Suprapubic skin (tissue), 3 donors: ENCODE data around the gene NDUFV3.
"Not testable (repeated sequence)": the region's sequence is repeated elsewhere in the genome, so short reads cannot be mapped to it uniquely, and the experiment has no call there.

Source experiments
- CTCF ChIP-seq, 2 donors: fragments of 200-600 bp in 1 of 2; fragments of 450-650 bp in 1 of 2; sonication (generic) in 1 of 2; IDR thresholded peaks; one replicate each; pipeline ENCODE4 v1.5.1; 2016 to 2019; ENCODE audit warnings: antibody characterized with exemption in 2 of 2, mild to moderate bottlenecking in 1 of 2, moderate library complexity in 1 of 2
- POLR2A ChIP-seq, 2 donors: fragments of 450-650 bp; IDR thresholded peaks; one replicate each; pipeline ENCODE4 v1.6.1; 2017; ENCODE audit warnings: antibody characterized with exemption in 2 of 2, mild to moderate bottlenecking in 2 of 2, moderate library complexity in 2 of 2

- TF ChIP-seq CTCF, POLR2A (IDR thresholded peaks at IDR 0.05): not testable (repeated sequence)
These were observed 43.3 kb downstream of the NDUFV3 start for GRCh38 chr21:42936360-42936759.
